GM12878 (cell line): ENCODE data around the gene KIAA0319L.

Source experiments
- CEBPB ChIP-seq, 2 experiments: fragments of 150-350 bp in 1 of 2; IDR thresholded peaks; 2 replicates each; pipeline ENCODE4 v1.6.1; 2012 to 2014; ENCODE audit warnings: low read depth in 2 of 2, low read length in 2 of 2, borderline replicate concordance in 1 of 2, inconsistent platforms in 1 of 2
- CTCF ChIP-seq, 3 experiments: IDR thresholded peaks in 2 of 3; conservative IDR thresholded peaks in 1 of 3; 2 replicates each; pipeline ENCODE4 v1.5.1; 2011; ENCODE audit warnings: low read depth in 3 of 3, low read length in 3 of 3, mild to moderate bottlenecking in 3 of 3, control low read depth in 2 of 3, moderate library complexity in 2 of 3, inconsistent platforms in 1 of 3, mixed read lengths in 1 of 3; ENCODE audit not compliant: control insufficient read depth in 2 of 3, insufficient read depth in 1 of 3; ENCODE audit errors: extremely low read depth in 1 of 3
- E2F4 ChIP-seq: IDR thresholded peaks from 2 replicates; pipeline ENCODE4 v1.6.1; 2012; ENCODE audit warnings: low read depth, low read length, improper control_type of control experiment
- EGR1 ChIP-seq, 2 experiments: IDR thresholded peaks; 1 replicate in 1 of 2; 2 replicates in 1 of 2; pipeline ENCODE4 v1.6.1; 2011 to 2012; ENCODE audit warnings: low read depth in 2 of 2, low read length in 2 of 2, borderline replicate concordance in 1 of 2, mild to moderate bottlenecking in 1 of 2, moderate library complexity in 1 of 2
- EZH2 ChIP-seq: IDR thresholded peaks from 2 replicates; pipeline ENCODE4 v1.6.1; 2012; ENCODE audit warnings: low read depth, mild to moderate bottlenecking, control low read depth, inconsistent platforms, low read length, borderline replicate concordance; ENCODE audit not compliant: control insufficient read depth
- POLR2A ChIP-seq: IDR thresholded peaks from 2 replicates; pipeline ENCODE4 v1.6.1; 2011; ENCODE audit warnings: low read depth, mild to moderate bottlenecking, low read length
- POLR2AphosphoS5 ChIP-seq: IDR thresholded peaks from 2 replicates; pipeline ENCODE4 v1.6.1; 2011; ENCODE audit warnings: mild to moderate bottlenecking, low read length, inconsistent platforms
- REST ChIP-seq: IDR thresholded peaks from 2 replicates; pipeline ENCODE4 v1.6.1; 2012; ENCODE audit warnings: mild to moderate bottlenecking, low read depth, low read length
- TCF3 ChIP-seq: IDR thresholded peaks from 2 replicates; pipeline ENCODE4 v1.6.1; 2012; ENCODE audit warnings: low read depth, mild to moderate bottlenecking, low read length, borderline replicate concordance; ENCODE audit not compliant: insufficient read depth
- YY1 ChIP-seq: IDR thresholded peaks from 2 replicates; pipeline ENCODE4 v1.6.1; 2011; ENCODE audit warnings: low read depth, mild to moderate bottlenecking, low read length
- ZBTB33 ChIP-seq: fragments of 450-650 bp; IDR thresholded peaks from 2 replicates; pipeline ENCODE4 v1.6.1; 2017; ENCODE audit warnings: mild to moderate bottlenecking

- no peak for TF ChIP-seq POLR2AphosphoS5
- TF ChIP-seq POLR2A = no peak
- no peak for TF ChIP-seq REST
- TF ChIP-seq E2F4 = no peak
- TF ChIP-seq EZH2 = no peak
- TF ChIP-seq CEBPB (IDR thresholded peaks at IDR 0.05; ENCODE audit: borderline replicate concordance in 1 of 2, low read depth in 2 of 2, low read length in 2 of 2) = no peak
- no peak for TF ChIP-seq CTCF (IDR thresholded peaks at IDR 0.05 in 2 of 3, conservative IDR thresholded peaks at IDR 0.05 in 1 of 3; ENCODE audit: control insufficient read depth in 2 of 3, extremely low read depth in 1 of 3, insufficient read depth in 1 of 3, low read depth in 3 of 3, low read length in 3 of 3)
- TF ChIP-seq ZBTB33 = no peak
- no peak for TF ChIP-seq EGR1 (IDR thresholded peaks at IDR 0.05; ENCODE audit: borderline replicate concordance in 1 of 2, low read depth in 2 of 2, low read length in 2 of 2)
- TF ChIP-seq YY1 = no peak
- TF ChIP-seq TCF3 = no peak
Observed at GRCh38 chr1:35439626-35440025, 117.6 kb downstream of the KIAA0319L start.
